B cell (primary cell): ENCODE results near the gene UBXN10.

ENCODE experiments used
- EZH2 ChIP-seq: IDR thresholded peaks from 2 replicates; pipeline ENCODE4 v1.6.1; 2012; ENCODE audit warnings: borderline replicate concordance, low read depth, mild to moderate bottlenecking, moderate library complexity, low read length; ENCODE audit not compliant: insufficient read depth, poor library complexity, severe bottlenecking
- TF ChIP-seq, protein P1 (sequence below): fragments of 200-600 bp; IDR thresholded peaks from one replicate; pipeline ENCODE4 v1.8.0; 2022; ENCODE audit warnings: antibody characterized with exemption, mild to moderate bottlenecking

DNA sequence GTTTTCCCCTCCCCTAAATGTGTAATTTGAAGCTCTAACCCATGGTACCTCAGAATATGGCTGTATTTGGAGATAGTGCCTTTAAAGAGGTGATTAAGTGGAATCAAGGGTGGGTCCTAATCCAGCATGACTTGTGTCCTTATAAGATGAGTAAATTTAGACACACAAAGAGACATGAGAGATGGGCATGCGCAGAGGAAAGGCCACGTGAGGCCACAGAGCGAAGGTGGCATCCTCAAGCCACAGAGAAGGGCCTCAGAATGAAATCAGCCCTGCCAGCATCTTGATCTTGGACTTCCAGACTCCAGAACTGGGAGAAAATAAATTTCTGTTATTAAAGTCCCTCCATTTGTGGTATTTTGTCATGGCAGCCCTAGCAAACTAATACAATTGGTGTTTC, 49.6 kb upstream of the UBXN10 start:
- TF ChIP-seq, protein P1, sequence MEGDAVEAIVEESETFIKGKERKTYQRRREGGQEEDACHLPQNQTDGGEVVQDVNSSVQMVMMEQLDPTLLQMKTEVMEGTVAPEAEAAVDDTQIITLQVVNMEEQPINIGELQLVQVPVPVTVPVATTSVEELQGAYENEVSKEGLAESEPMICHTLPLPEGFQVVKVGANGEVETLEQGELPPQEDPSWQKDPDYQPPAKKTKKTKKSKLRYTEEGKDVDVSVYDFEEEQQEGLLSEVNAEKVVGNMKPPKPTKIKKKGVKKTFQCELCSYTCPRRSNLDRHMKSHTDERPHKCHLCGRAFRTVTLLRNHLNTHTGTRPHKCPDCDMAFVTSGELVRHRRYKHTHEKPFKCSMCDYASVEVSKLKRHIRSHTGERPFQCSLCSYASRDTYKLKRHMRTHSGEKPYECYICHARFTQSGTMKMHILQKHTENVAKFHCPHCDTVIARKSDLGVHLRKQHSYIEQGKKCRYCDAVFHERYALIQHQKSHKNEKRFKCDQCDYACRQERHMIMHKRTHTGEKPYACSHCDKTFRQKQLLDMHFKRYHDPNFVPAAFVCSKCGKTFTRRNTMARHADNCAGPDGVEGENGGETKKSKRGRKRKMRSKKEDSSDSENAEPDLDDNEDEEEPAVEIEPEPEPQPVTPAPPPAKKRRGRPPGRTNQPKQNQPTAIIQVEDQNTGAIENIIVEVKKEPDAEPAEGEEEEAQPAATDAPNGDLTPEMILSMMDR = no peak
- TF ChIP-seq EZH2 = no peak
